ENCODE results near the gene DNAJB13.

Gene DNAJB13

GRCh38 chr11:74004759-74005615 is 54.2 kb downstream of the DNAJB13 start:
- Histone ChIP-seq H3K4me3 (ENCODE audit: low read length) (no peak overlapping the region), H3K4me1 (ENCODE audit: insufficient read depth, low read length) (no peaks in the 10 kb centered on the region), H3K9ac (ENCODE audit: low read depth, low read length) (no peak overlapping the region), H3K9me3 (ENCODE audit: insufficient read depth, low read depth, low read length) (no peaks in the 10 kb centered on the region), H3K27ac (ENCODE audit: low read length) (no peak overlapping the region), H3K27me3 (ENCODE audit: insufficient read depth, low read length) (no peaks in the 10 kb centered on the region), H3K36me3 (ENCODE audit: insufficient read depth, low read depth, low read length) (no peaks in the 10 kb centered on the region)

- Histone ChIP-seq H3K9me3 (ENCODE audit: insufficient read depth, low read depth, low read length) (no peaks in the 10 kb centered on the region), H3K27me3 (ENCODE audit: insufficient read depth, low read length) (no peaks in the 10 kb centered on the region), H3K4me3 (ENCODE audit: low read length) (no peak overlapping the region), H3K4me1 (ENCODE audit: insufficient read depth, low read length) (no peaks in the 10 kb centered on the region), H3K36me3 (ENCODE audit: insufficient read depth, low read depth, low read length) (no peaks in the 10 kb centered on the region), H3K27ac (ENCODE audit: low read length) (no peak overlapping the region), H3K9ac (ENCODE audit: low read depth, low read length) (no peak overlapping the region)
These were observed 55.1 kb downstream of the DNAJB13 start for GRCh38 chr11:74005721-74006517.

GRCh38 chr11:74006743-74007304 is 56.0 kb downstream of the DNAJB13 start:
- H3K9ac ChIP-seq (ENCODE audit: low read depth, low read length): no peak overlapping the region
- no peak overlapping the region for H3K4me3 ChIP-seq (ENCODE audit: low read length)
- no peak overlapping the region for H3K27ac ChIP-seq (ENCODE audit: low read length)
- no peaks in the 10 kb centered on the region for H3K36me3 ChIP-seq (ENCODE audit: insufficient read depth, low read depth, low read length)
- no peaks in the 10 kb centered on the region for H3K4me1 ChIP-seq (ENCODE audit: insufficient read depth, low read length)
- no peaks in the 10 kb centered on the region for H3K27me3 ChIP-seq (ENCODE audit: insufficient read depth, low read length)
- no peaks in the 10 kb centered on the region for H3K9me3 ChIP-seq (ENCODE audit: insufficient read depth, low read depth, low read length)

GRCh38 chr11:74007691-74008372 is 57.0 kb downstream of the DNAJB13 start:
- no peaks in the 10 kb centered on the region for H3K4me1 ChIP-seq (ENCODE audit: insufficient read depth, low read length)
- 0 out of 2 replicates have a peak, but pooled peaks cover 3% of the 10 kb centered on the region for H3K36me3 ChIP-seq (ENCODE audit: insufficient read depth, low read depth, low read length)
- H3K27me3 ChIP-seq (ENCODE audit: insufficient read depth, low read length): no peaks in the 10 kb centered on the region
- H3K9ac ChIP-seq (ENCODE audit: low read depth, low read length): no peak overlapping the region
- no peak overlapping the region for H3K4me3 ChIP-seq (ENCODE audit: low read length)
- H3K27ac ChIP-seq (ENCODE audit: low read length): no peak overlapping the region
- no peaks in the 10 kb centered on the region for H3K9me3 ChIP-seq (ENCODE audit: insufficient read depth, low read depth, low read length)

- 0 out of 2 replicates have a peak, but pooled peaks cover 3% of the 10 kb centered on the region for H3K36me3 ChIP-seq (ENCODE audit: insufficient read depth, low read depth, low read length)
- H3K27ac ChIP-seq (ENCODE audit: low read length): no peak within 1 kb of the TSS
- no peaks in the 10 kb centered on the region for H3K27me3 ChIP-seq (ENCODE audit: insufficient read depth, low read length)
- H3K4me3 ChIP-seq (ENCODE audit: low read length): no peak within 1 kb of the TSS
- H3K9ac ChIP-seq (ENCODE audit: low read depth, low read length): peak within 1 kb of the TSS; percentile 15; the same call in 1 of the 2 replicates
- no peaks in the 10 kb centered on the region for H3K4me1 ChIP-seq (ENCODE audit: insufficient read depth, low read length)
- no peaks in the 10 kb centered on the region for H3K9me3 ChIP-seq (ENCODE audit: insufficient read depth, low read depth, low read length)
These were observed 57.8 kb downstream of the DNAJB13 start, which contains the start of gene UCP3 for GRCh38 chr11:74008373-74009229. Gene UCP3, minus strand, starts transcription at chr11:74009085. Its CDS starts 2,043 bp downstream, at chr11:74007042.

- Histone ChIP-seq H3K27ac (ENCODE audit: low read length) (no peak overlapping the region), H3K9ac (ENCODE audit: low read depth, low read length) (no peak overlapping the region), H3K36me3 (ENCODE audit: insufficient read depth, low read depth, low read length) (0 out of 2 replicates have a peak, but pooled peaks cover 3% of the 10 kb centered on the region), H3K9me3 (ENCODE audit: insufficient read depth, low read depth, low read length) (no peaks in the 10 kb centered on the region), H3K4me1 (ENCODE audit: insufficient read depth, low read length) (no peaks in the 10 kb centered on the region), H3K4me3 (ENCODE audit: low read length) (no peak overlapping the region), H3K27me3 (ENCODE audit: insufficient read depth, low read length) (no peaks in the 10 kb centered on the region)
These were observed 58.4 kb downstream of the DNAJB13 start for GRCh38 chr11:74009230-74009547.

- no peak overlapping the region for H3K9ac ChIP-seq (ENCODE audit: low read depth, low read length)
These were observed 59.0 kb downstream of the DNAJB13 start for GRCh38 chr11:74009675-74010305.

GRCh38 chr11:74010306-74011300 is 59.8 kb downstream of the DNAJB13 start:
- no peaks in the 10 kb centered on the region for H3K27me3 ChIP-seq (ENCODE audit: insufficient read depth, low read length)
- H3K9me3 ChIP-seq (ENCODE audit: insufficient read depth, low read depth, low read length): no peaks in the 10 kb centered on the region
- no peak overlapping the region for H3K27ac ChIP-seq (ENCODE audit: low read length)
- H3K4me3 ChIP-seq (ENCODE audit: low read length): no peak overlapping the region
- H3K9ac ChIP-seq (ENCODE audit: low read depth, low read length): no peak overlapping the region
- H3K4me1 ChIP-seq (ENCODE audit: insufficient read depth, low read length): no peaks in the 10 kb centered on the region
- 0 out of 2 replicates have a peak, but pooled peaks cover 3% of the 10 kb centered on the region for H3K36me3 ChIP-seq (ENCODE audit: insufficient read depth, low read depth, low read length)

More at GRCh38 chr11:74009675-74010305, 59.0 kb downstream of the DNAJB13 start:
- no peaks in the 10 kb centered on the region for H3K9me3 ChIP-seq (ENCODE audit: insufficient read depth, low read depth, low read length)
- H3K36me3 ChIP-seq (ENCODE audit: insufficient read depth, low read depth, low read length): 0 out of 2 replicates have a peak, but pooled peaks cover 3% of the 10 kb centered on the region
- no peak overlapping the region for H3K27ac ChIP-seq (ENCODE audit: low read length)
- no peaks in the 10 kb centered on the region for H3K27me3 ChIP-seq (ENCODE audit: insufficient read depth, low read length)
- H3K4me1 ChIP-seq (ENCODE audit: insufficient read depth, low read length): no peaks in the 10 kb centered on the region
- H3K4me3 ChIP-seq (ENCODE audit: low read length): no peak overlapping the region

GRCh38 chr11:74011360-74012073 is 60.7 kb downstream of the DNAJB13 start:
- Histone ChIP-seq H3K9ac (ENCODE audit: low read depth, low read length) (no peak overlapping the region), H3K36me3 (ENCODE audit: insufficient read depth, low read depth, low read length) (0 out of 2 replicates have a peak, but pooled peaks cover 3% of the 10 kb centered on the region), H3K4me1 (ENCODE audit: insufficient read depth, low read length) (no peaks in the 10 kb centered on the region), H3K4me3 (ENCODE audit: low read length) (no peak overlapping the region), H3K27ac (ENCODE audit: low read length) (no peak overlapping the region), H3K27me3 (ENCODE audit: insufficient read depth, low read length) (no peaks in the 10 kb centered on the region), H3K9me3 (ENCODE audit: insufficient read depth, low read depth, low read length) (no peaks in the 10 kb centered on the region)
